HAP-1 (cell line): ENCODE results near the gene PCSK5.
"Not testable (repeated sequence)": the region's sequence is repeated elsewhere in the genome, so short reads cannot be mapped to it uniquely, and the experiment has no call there.

Experiments used
- DNase-seq, 2 experiments: peaks; one replicate each; pipeline ENCODE4 v3.0.0-alpha.2; 2016 to 2020; ENCODE audit warnings: low spot score in 2 of 2
- H3K27me3 ChIP-seq: fragments of 250-450 bp; sonication (Bioruptor Pico); 2 replicates; pipeline ENCODE4 v1.5.1; 2020; ENCODE audit warnings: low read depth, mild to moderate bottlenecking, moderate library complexity
- H3K36me3 ChIP-seq: fragments of 250-450 bp; sonication (Bioruptor Pico); replicated peaks from 2 replicates; pipeline ENCODE4 v1.5.1; 2020; ENCODE audit warnings: mild to moderate bottlenecking
- H3K4me1 ChIP-seq: fragments of 250-450 bp; sonication (Bioruptor Pico); 2 replicates; pipeline ENCODE4 v1.5.1; 2020; ENCODE audit warnings: mild to moderate bottlenecking
- H3K4me3 ChIP-seq: fragments of 250-450 bp; sonication (Bioruptor Pico); 2 replicates; pipeline ENCODE4 v1.5.1; 2020; ENCODE audit warnings: mild to moderate bottlenecking, moderate library complexity
- H3K9me3 ChIP-seq: fragments of 250-450 bp; sonication (Bioruptor Pico); 2 replicates; pipeline ENCODE4 v1.5.1; 2020; ENCODE audit warnings: mild to moderate bottlenecking, moderate library complexity
- in situ Hi-C: fragments of 300-500 bp; cut with MboI; formaldehyde crosslinking; loops from 3 replicates; pipeline ENCODE4 v1.14.3; 2020; ENCODE audit warnings: low sequenced_read_pairs, inconsistent platforms, mixed read lengths

PCSK5 gene

DNA sequence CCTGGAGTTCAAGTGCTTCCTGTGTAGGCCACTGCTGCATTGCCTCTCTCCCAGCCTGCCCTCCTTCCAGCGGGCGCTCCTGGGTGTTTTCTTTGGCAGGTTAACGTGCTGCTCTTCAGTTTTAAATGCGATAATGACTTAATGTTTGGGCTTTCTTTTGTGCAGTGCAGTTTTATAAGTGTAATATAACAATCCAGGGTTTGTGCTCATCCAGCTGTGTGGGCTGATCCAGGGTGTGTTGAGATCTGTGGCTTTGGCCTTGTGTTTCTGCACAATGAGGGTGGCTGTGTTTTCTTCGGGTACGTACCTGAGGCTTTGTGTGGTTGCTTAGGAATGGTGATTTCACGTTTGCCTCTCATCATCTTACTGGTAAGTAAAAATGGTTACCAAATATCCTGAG, 50.6 kb downstream of the PCSK5 start:
- in situ Hi-C loops, result no loop called here
- Histone ChIP-seq H3K4me3 (no peak overlapping the region), H3K36me3 (no peaks in the 10 kb centered on the region), H3K9me3 (no peaks in the 10 kb centered on the region), H3K4me1 (no peaks in the 10 kb centered on the region), H3K27me3 (no peaks in the 10 kb centered on the region)
- no peak for DNase-seq

DNA sequence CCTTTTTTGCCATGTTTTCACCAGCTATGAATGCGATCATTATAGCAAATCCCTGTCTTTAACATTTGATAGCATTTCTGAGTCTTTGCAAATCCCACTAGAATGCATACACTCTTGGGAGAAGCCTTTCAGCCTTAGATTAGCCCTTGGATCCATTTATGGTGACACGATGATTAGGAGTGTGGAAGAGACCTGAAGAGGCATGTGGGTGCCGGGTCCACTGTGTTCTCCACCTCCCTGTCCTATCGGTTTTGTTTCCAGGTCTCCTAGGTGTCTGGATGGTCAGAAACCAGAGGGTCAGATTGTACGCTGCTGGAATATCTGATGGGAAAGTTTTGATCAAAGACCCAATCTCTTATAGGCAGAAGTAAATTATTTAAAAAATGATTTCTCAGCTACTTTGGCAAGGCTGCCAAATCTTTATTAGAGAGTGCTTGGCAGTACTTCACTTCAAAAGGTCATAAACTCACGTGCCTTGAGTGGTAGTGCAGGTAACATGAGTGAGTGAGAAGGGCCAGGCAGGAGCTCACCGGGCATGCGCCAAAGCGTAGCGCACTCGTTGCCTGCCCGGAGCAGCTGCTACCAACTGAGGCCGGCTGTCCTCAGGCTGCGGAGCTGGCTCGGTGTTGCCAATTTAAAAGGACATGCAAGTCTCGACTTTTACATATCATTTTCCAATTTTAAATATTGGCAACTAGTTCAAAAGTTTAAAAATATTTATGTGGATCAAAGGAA, 51.3 kb downstream of the PCSK5 start:
- no peak for DNase-seq
- H3K36me3 ChIP-seq, result no peaks in the 10 kb centered on the region
- H3K9me3 ChIP-seq, result no peaks in the 10 kb centered on the region
- no peaks in the 10 kb centered on the region for H3K27me3 ChIP-seq
- in situ Hi-C loops, result no loop called here
- H3K4me3 ChIP-seq, result no peak overlapping the region
- H3K4me1 ChIP-seq, result no peaks in the 10 kb centered on the region

DNA sequence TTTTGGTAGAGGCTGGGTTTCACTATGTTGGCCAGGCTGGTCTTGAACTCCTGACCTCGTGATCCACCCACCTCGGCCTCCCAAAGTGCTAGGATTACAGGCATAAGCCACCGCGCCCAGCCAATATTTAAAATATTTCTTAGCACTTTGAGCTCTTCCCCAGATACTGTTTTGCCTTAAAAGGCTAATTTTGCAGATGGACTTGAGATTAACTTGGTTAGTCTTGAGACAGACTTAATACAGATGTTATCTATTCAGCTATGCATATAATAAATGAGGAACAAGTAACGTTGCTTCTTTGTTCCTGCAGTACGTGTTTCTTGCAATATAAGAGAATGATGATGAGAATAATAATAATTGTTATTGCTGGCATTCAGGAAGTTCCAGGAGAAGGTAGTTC, 56.3 kb downstream of the PCSK5 start:
- H3K36me3 ChIP-seq, result no peaks in the 10 kb centered on the region
- no peaks in the 10 kb centered on the region for H3K9me3 ChIP-seq
- no peaks in the 10 kb centered on the region for H3K27me3 ChIP-seq
- H3K4me1 ChIP-seq, result no peaks in the 10 kb centered on the region
- in situ Hi-C loops, result no loop called here
- no peak overlapping the region for H3K4me3 ChIP-seq
- no peak for DNase-seq

DNA sequence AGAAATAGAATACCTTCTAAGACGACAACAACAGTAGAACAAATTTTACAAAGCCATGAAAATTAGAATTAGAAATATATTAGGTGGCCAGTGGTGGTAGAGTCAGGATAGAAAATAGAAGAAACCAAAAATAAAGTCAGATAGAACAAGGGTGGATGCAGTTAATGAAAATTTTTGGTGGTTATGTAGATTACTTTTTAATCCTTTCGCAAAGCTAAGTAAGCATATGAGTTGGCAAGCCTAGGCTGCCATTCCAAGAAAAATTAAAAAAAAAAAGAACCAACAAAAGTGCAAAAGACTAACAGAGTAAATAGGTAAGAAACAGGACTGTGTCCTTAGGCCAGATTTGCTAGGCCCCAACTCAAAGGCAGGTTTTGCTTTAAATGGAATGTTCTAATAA, 56.8 kb downstream of the PCSK5 start:
- no peaks in the 10 kb centered on the region for H3K9me3 ChIP-seq
- no peaks in the 10 kb centered on the region for H3K4me1 ChIP-seq
- H3K4me3 ChIP-seq, result no peak overlapping the region
- in situ Hi-C loops, result no loop called here
- DNase-seq, result no peak
- no peaks in the 10 kb centered on the region for H3K36me3 ChIP-seq
- H3K27me3 ChIP-seq, result no peaks in the 10 kb centered on the region

DNA sequence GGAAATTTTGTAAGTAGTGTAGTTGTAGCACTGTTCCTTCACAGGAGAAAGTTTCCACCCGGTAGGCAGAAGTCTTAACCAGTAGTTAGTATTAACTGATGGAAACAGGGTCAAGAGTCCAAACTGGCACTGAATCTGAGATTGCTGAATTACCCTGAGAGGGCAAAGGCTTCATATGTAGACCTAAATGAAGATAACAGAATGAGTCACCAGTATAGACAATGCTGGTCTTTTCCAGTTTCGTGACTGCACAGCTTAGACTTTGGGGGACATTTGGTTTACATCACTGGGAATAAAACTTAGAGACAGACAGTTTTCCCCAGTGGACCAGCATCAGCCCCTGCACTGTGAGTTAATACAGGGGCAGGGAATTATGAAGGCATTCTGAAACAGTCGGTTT, 60.5 kb downstream of the PCSK5 start:
- no peak for DNase-seq
- Histone ChIP-seq H3K36me3 (no peaks in the 10 kb centered on the region), H3K27me3 (no peaks in the 10 kb centered on the region), H3K4me3 (no peak overlapping the region), H3K9me3 (no peaks in the 10 kb centered on the region), H3K4me1 (no peaks in the 10 kb centered on the region; the same call in 1 of the 2 replicates)
- in situ Hi-C loops, result no loop called here

DNA sequence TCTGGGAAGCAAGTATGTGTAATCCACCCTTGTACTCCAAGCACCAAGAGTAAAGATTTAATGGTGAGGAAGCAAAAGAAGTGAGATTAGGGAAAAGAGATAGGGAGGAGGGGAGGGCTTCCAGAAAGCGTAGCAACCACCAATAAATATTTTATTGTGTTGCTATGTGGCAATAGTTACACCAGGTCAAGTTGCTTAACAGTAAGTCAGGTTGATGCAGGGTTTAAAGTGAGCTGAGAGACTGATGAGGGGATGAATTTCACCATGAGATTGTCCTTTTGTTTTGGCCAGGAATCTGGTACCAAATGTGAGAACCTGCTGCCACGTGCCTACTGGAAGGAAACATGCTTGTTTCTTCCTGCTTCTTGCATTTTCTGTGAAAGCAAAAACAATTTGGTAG, 62.7 kb downstream of the PCSK5 start:
- in situ Hi-C loops, result no loop called here
- H3K27me3 ChIP-seq, result no peaks in the 10 kb centered on the region
- no peak overlapping the region for H3K4me3 ChIP-seq
- H3K36me3 ChIP-seq, result no peaks in the 10 kb centered on the region
- H3K4me1 ChIP-seq, result no peaks in the 10 kb centered on the region; the same call in 1 of the 2 replicates
- H3K9me3 ChIP-seq, result no peaks in the 10 kb centered on the region
- no peak for DNase-seq

DNA sequence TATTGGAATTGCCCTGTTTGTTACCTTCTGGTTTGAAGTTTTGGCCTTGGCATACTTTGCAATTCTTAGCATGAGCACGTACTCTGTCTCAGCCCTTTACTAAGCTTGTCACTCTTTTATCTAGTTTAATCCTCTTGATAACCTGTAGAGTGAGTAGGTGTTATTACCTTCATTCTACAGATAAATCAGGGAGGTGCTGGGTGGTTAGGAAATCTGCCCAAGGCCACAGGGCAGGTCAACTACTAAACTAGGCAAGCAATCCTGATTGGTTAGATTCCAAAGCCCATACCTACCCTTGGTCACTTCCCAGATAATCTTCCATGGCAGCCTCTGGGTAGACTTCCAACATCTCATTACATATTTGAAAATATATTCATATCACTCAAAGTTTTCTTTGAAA, 65.7 kb downstream of the PCSK5 start:
- Histone ChIP-seq H3K4me3 (no peak overlapping the region), H3K9me3 (no peaks in the 10 kb centered on the region; the same call in 1 of the 2 replicates), H3K36me3 (no peaks in the 10 kb centered on the region), H3K27me3 (no peaks in the 10 kb centered on the region), H3K4me1 (no peaks in the 10 kb centered on the region; the same call in 1 of the 2 replicates)
- DNase-seq, result no peak
- in situ Hi-C loops, result no loop called here

DNA sequence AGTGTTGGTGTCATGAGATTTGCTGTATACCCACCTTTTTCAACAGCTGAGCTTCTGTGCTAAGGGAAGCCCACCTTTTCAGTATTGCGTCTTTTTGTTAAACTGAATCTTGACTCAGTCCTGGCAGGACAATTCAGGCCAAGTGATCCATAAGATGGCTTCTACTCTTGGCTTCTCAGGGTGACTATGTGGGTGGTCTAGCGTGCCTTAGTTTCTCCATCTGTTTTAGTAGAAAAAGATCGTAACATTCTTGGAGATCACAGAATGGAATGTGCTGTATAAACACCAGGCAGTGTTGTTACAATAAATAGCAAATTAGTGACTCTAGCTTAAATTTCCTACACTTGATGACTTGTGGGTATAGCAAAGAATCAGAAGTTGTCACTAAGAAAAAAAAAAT, 66.6 kb downstream of the PCSK5 start:
- no peaks in the 10 kb centered on the region for H3K36me3 ChIP-seq
- DNase-seq, result no peak
- no peak overlapping the region for H3K4me3 ChIP-seq
- H3K9me3 ChIP-seq, result no peaks in the 10 kb centered on the region; the same call in 1 of the 2 replicates
- in situ Hi-C loops, result no loop called here
- H3K27me3 ChIP-seq, result no peaks in the 10 kb centered on the region
- H3K4me1 ChIP-seq, result no peaks in the 10 kb centered on the region; the same call in 1 of the 2 replicates

DNA sequence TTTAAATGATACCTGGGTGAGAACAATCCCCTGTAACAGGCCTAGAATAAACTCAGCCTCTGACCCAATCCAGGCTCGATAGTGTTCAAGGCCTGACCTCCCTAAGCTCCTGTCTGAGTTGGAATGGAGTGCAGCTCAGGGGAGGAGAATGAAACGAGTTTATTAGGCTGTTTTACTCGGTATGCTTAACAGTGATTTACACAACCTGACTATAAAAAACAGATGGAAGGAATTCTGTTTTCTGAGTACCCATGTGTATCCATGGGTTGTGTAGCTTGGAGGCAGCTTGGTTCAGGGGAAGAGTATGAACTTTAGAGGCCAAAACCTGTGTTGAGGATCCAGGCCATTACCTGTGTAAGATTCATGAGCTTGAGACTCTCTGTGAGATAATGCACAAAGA, 67.8 kb downstream of the PCSK5 start:
- Histone ChIP-seq H3K36me3 (no peaks in the 10 kb centered on the region), H3K4me1 (no peaks in the 10 kb centered on the region; the same call in 1 of the 2 replicates), H3K27me3 (no peaks in the 10 kb centered on the region), H3K4me3 (no peak overlapping the region), H3K9me3 (no peaks in the 10 kb centered on the region; the same call in 1 of the 2 replicates)
- no peak for DNase-seq
- in situ Hi-C loops, result no loop called here

DNA sequence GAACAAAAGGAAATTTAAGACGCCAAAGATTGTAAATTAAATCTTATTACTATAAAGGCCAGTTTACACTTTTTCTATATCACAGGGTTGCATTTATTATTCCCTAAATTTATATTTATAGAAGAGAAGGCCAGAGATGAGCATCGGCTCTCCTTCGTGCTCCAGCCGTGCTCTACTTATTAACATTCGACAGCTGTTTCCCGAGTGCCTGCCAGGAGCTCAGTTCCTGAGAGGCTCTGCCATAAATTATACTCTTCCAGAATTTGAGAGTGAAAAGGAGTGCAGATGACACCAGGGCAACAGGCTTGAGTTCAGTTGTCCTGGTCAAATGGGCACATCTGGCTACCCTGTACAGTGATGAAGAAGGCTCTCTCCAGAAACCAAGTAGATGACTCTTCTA, 70.1 kb downstream of the PCSK5 start:
- no peaks in the 10 kb centered on the region; the same call in 1 of the 2 replicates for H3K9me3 ChIP-seq
- no peaks in the 10 kb centered on the region for H3K4me1 ChIP-seq
- no peaks in the 10 kb centered on the region for H3K27me3 ChIP-seq
- H3K4me3 ChIP-seq, result no peak overlapping the region
- in situ Hi-C loops, result no loop called here
- DNase-seq, result no peak
- H3K36me3 ChIP-seq, result no peaks in the 10 kb centered on the region

DNA sequence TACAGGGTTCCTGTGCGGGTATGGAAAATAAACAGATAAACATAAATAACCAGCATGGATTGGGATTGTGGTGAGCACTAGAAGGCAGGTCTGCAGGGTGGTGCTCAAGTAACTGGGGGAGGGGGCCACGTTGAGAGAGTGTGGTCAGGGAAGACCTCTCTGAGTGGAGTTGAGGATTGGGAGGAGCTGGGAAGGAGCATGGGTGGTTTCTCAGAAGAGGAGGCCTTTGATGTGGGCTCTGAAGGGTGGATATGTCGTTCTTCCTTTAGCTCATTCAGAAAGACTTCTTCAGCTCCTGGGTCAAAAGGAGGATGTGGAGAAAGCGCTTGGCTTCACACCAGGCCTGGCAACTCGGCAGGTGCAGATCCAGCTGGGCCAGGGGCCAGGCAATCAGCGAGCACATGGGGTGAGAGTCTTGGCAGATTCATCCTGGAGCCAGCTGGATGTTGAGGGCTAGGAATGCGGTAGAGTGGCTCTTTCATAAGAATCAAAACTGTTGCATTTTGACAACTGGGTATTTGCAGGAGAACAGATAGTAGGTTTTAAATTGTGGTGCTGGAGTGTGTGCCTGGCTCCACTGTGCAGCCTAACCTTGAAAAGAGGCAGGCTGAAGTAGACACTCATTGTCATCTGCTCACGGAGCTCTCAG, 71.7 kb downstream of the PCSK5 start:
- in situ Hi-C loops, result no loop called here
- Histone ChIP-seq H3K9me3 (no peaks in the 10 kb centered on the region; the same call in 1 of the 2 replicates), H3K4me1 (no peaks in the 10 kb centered on the region), H3K27me3 (no peaks in the 10 kb centered on the region), H3K4me3 (no peak overlapping the region), H3K36me3 (no peaks in the 10 kb centered on the region)
- no peak for DNase-seq

DNA sequence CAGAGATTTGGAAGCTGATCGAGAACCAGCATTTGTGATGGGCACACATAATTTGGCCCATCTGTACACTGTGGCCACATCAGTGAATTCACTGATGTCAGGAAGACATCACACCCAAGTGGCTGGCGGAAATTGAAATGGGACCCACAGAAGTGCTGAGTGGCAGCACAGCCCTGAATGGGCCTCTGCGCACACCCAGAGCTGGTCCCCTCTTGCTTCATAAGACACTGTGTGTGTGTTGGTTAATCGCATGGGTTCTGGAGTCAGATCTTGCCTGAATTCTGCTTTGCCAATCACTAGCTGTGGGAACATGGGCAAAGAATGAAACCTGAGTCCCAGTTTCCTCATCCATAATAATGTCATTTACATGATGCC, 72.2 kb downstream of the PCSK5 start:
- no peak for DNase-seq
- Histone ChIP-seq H3K4me3 (no peak overlapping the region), H3K4me1 (no peaks in the 10 kb centered on the region), H3K36me3 (no peaks in the 10 kb centered on the region), H3K27me3 (no peaks in the 10 kb centered on the region), H3K9me3 (no peaks in the 10 kb centered on the region; the same call in 1 of the 2 replicates)
- in situ Hi-C loops, result no loop called here

DNA sequence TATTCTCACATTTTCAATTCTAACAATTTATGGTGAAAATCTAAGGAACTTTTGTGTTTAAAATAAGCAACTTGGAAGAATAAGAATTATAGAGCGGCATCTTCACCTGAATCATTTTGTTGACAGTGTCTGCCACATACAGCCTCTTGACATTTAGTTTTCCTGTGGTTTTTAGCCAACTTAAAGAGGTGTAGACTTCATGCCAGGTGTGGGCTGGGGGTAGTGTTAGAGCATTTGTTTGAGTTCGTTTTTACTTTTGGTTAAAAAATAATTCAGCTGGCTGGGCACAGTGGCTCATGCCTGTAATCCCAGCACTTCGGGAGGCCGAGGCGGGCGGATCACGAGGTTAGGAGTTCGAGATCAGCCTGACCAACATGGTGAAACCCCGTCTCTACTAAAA, 72.8 kb downstream of the PCSK5 start:
- in situ Hi-C loops, H3K4me3 ChIP-seq, H3K27me3 ChIP-seq, H3K4me1 ChIP-seq, DNase-seq, H3K36me3 ChIP-seq, H3K9me3 ChIP-seq: not testable (repeated sequence)

DNA sequence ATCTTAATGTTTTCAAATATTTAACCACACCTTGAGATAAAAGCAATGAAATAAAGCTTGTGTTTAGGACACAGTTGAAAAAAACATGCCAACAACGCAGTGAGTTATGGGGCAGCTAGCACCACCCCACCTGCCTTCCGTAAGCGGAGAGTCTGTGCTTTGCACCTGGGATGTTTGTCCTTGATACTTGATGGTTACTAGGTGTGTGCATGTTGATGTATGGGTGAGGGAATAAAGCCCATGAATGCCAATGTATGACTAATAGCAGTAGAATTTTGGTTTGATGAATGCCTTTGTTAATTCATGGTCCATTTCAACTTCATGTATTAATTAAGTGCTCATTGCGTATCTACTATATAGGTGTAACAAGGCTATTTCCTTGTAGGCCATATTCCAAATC, 74.0 kb downstream of the PCSK5 start:
- Histone ChIP-seq H3K36me3 (no peaks in the 10 kb centered on the region), H3K4me3 (no peak overlapping the region), H3K9me3 (no peaks in the 10 kb centered on the region; the same call in 1 of the 2 replicates), H3K4me1 (no peaks in the 10 kb centered on the region), H3K27me3 (no peaks in the 10 kb centered on the region)
- in situ Hi-C loops, result no loop called here
- no peak for DNase-seq
